HFFc6 (cell line): ENCODE measurements around the gene ANTKMT. TPM values are rescaled to one million over a fixed set of nuclear protein-coding genes. Genes with fewer than 3 reads are reported as not detected.

Source experiments
- DNase-seq: peaks from one replicate; pipeline ENCODE4 v3.0.0-alpha.2; 2018
- H3K27ac Mint-ChIP-seq: 2 replicates; pipeline ENCODE4 v1.8.0; 2020; ENCODE audit warnings: mild to moderate bottlenecking, mixed read lengths
- H3K27me3 Mint-ChIP-seq: 2 replicates; pipeline ENCODE4 v1.8.0; 2021; ENCODE audit warnings: mild to moderate bottlenecking, moderate library complexity, mixed read lengths; ENCODE audit not compliant: insufficient read depth
- H3K36me3 Mint-ChIP-seq: 2 replicates; pipeline ENCODE4 v1.8.0; 2021; ENCODE audit warnings: low read depth, mixed read lengths
- H3K4me1 Mint-ChIP-seq: 2 replicates; pipeline ENCODE4 v1.8.0; 2020; ENCODE audit warnings: low read depth, mixed read lengths
- H3K4me3 Mint-ChIP-seq: 2 replicates; pipeline ENCODE4 v1.8.0; 2020; ENCODE audit warnings: mild to moderate bottlenecking, moderate library complexity, mixed read lengths
- H3K9me3 Mint-ChIP-seq: 2 replicates; pipeline ENCODE4 v1.8.0; 2020; ENCODE audit warnings: mild to moderate bottlenecking, mixed read lengths
- total RNA-seq, 6 experiments: library from RNA; stranded (reverse); fragmentation: NEBNext Ultra II Directional; extraction: Animal tissue kit (Norgen Biotek cat#: 25700); gene quantifications; 2 replicates in 1 of 6; 3 replicates in 5 of 6; pipeline ENCODE4 v1.2.3, GENCODE V29; 2021
- TF ChIP-seq, protein P1 (sequence below): fragments of 200-600 bp; sonication (generic); IDR thresholded peaks from 2 replicates; pipeline ENCODE4 v1.5.0; 2021; ENCODE audit warnings: antibody characterized with exemption, mild to moderate bottlenecking

ANTKMT gene
- total RNA-seq, 6 experiments from 2014 or later: 50.1 to 57.7 (median 54.7) TPM

DNA sequence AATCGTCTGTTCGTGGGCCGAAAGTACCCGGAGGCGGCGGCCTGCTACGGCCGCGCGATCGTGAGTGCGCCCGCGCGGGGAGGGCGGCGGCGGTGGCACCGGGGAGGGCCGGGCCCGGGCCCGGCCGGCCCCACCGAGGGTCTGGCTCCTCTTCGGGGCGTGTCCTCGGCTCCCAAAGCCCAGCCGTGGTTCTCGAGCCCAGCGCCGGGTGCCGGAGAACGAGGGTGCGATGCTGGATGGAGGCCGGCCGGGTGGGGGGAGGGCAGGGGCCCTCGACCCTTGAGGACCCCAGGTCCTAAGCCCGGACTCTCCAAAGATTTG is 40.4 kb upstream of the ANTKMT start:
- no peaks in the 10 kb centered on the region for H3K9me3 Mint-ChIP-seq
- peak overlapping the region; percentile 71; the same call in 1 of the 2 replicates for H3K27ac Mint-ChIP-seq

GRCh38 chr16:680967-681745 is 39.8 kb upstream of the ANTKMT start:
- H3K9me3 Mint-ChIP-seq: no peaks in the 10 kb centered on the region
- H3K4me1 Mint-ChIP-seq: peaks cover 14% of the 10 kb centered on the region
- H3K4me3 Mint-ChIP-seq: peak overlapping the region; percentile 90
- TF ChIP-seq, protein P1, sequence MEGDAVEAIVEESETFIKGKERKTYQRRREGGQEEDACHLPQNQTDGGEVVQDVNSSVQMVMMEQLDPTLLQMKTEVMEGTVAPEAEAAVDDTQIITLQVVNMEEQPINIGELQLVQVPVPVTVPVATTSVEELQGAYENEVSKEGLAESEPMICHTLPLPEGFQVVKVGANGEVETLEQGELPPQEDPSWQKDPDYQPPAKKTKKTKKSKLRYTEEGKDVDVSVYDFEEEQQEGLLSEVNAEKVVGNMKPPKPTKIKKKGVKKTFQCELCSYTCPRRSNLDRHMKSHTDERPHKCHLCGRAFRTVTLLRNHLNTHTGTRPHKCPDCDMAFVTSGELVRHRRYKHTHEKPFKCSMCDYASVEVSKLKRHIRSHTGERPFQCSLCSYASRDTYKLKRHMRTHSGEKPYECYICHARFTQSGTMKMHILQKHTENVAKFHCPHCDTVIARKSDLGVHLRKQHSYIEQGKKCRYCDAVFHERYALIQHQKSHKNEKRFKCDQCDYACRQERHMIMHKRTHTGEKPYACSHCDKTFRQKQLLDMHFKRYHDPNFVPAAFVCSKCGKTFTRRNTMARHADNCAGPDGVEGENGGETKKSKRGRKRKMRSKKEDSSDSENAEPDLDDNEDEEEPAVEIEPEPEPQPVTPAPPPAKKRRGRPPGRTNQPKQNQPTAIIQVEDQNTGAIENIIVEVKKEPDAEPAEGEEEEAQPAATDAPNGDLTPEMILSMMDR: peak; percentile 38
- peak overlapping the region; percentile 71 for H3K27ac Mint-ChIP-seq
- peak; percentile 20 for DNase-seq
- peaks cover 5% of the 10 kb centered on the region; the same call in 1 of the 2 replicates for H3K27me3 Mint-ChIP-seq
- peaks cover 17% of the 10 kb centered on the region for H3K36me3 Mint-ChIP-seq

More for the DNA sequence above, 40.4 kb upstream of the ANTKMT start:
- TF ChIP-seq, protein P1: no peak
- Mint-ChIP-seq H3K27me3 (peaks cover 3% of the 10 kb centered on the region; the same call in 1 of the 2 replicates), H3K4me3 (peak overlapping the region; percentile 90), H3K4me1 (peaks cover 14% of the 10 kb centered on the region), H3K36me3 (peaks cover 12% of the 10 kb centered on the region; the same call in 1 of the 2 replicates)
- no peak for DNase-seq

DNA sequence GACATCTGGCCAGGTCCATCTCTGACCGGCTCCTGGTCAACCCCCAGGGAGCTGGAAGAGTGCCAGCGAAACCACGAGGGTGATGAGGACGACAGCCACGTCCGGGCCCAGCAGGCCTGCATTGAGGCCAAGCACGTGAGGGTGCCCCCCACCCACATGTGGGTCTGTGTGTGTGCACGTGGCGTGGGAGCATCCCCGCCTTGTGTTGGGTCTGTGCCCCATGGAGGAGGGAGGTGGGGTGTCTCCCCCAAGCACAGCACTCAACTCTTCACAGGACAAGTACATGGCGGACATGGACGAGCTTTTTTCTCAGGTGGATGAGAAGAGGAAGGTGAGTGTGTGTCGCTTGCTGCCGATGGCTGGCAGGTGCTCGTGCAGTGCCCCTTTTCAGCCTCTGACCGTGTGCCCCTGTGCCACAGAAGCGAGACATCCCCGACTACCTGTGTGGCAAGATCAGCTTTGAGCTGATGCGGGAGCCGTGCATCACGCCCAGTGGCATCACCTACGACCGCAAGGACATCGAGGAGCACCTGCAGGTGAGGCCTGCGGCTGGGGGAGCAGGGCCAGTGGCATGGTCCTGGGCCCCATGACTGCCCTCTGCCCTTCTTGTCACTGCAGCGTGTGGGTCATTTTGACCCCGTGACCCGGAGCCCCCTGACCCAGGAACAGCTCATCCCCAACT is 39.1 kb upstream of the ANTKMT start:
- peak overlapping the region; percentile 31; the same call in 1 of the 2 replicates for H3K27ac Mint-ChIP-seq
- H3K4me3 Mint-ChIP-seq: peak overlapping the region; percentile 90
- H3K9me3 Mint-ChIP-seq: no peaks in the 10 kb centered on the region
- H3K27me3 Mint-ChIP-seq: peaks cover 5% of the 10 kb centered on the region; the same call in 1 of the 2 replicates
- peaks cover 14% of the 10 kb centered on the region for H3K4me1 Mint-ChIP-seq
- DNase-seq: no peak
- TF ChIP-seq, protein P1: no peak
- peaks cover 20% of the 10 kb centered on the region for H3K36me3 Mint-ChIP-seq

DNA sequence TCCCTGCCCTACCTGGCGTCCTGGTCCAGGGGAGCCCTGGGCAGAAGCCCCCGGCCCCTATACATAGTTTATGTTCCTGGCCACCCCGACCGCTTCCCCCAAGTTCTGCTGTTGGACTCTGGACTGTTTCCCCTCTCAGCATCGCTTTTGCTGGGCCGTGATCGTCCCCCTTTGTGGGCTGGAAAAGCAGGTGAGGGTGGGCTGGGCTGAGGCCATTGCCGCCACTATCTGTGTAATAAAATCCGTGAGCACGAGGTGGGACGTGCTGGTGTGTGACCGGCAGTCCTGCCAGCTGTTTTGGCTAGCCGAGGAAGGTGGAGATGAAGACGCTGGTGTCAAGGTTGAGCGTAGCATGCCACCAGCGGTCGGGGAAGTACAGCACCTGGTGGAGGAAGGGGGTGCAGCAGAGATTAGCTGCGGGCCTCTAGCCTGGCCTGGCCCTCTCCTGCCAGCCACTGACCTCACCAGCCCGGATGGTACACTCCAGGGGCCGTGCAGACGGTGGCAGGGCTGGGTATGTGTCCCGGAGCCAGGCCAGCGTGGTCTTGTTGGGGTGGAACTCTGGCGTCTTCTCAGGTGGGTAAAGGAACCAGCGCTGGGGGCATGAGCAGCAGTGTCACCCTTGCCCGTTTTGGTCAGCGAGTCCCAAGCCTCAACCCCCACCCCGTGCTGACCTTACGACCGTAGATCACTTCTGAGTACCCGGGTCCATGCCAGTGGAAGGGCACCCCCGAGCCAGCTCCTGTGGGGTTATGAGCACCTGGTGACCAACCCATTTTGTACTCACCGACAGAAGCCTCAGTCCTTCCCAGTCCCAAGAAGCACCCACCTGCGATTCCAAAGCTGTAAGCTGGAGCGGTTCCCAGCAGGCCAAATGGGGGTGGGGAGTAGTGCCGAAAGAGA is 38.2 kb upstream of the ANTKMT start:
- Mint-ChIP-seq H3K9me3 (no peaks in the 10 kb centered on the region), H3K4me1 (peaks cover 14% of the 10 kb centered on the region), H3K27ac (no peak overlapping the region), H3K36me3 (peaks cover 20% of the 10 kb centered on the region), H3K27me3 (peaks cover 5% of the 10 kb centered on the region; the same call in 1 of the 2 replicates), H3K4me3 (peak overlapping the region; percentile 90; the same call in 1 of the 2 replicates)
- DNase-seq: no peak
- TF ChIP-seq, protein P1: 0 out of 2 replicates have a peak, but pooled peaks have one; percentile 0
